ENCODE results near the gene MAML1.
"Not testable (repeated sequence)": the region's sequence is repeated elsewhere in the genome, so short reads cannot be mapped to it uniquely, and the experiment has no call there.

Gene MAML1

GRCh38 chr5:179732918-179733771, 523 bp downstream of the MAML1 start:
- DNase-seq: peak; percentile 41

GRCh38 chr5:179733772-179734126, 1.1 kb downstream of the MAML1 start:
- DNase-seq: no peak

GRCh38 chr5:179734536-179735164, 2.0 kb downstream of the MAML1 start:
- DNase-seq: no peak

GRCh38 chr5:179738742-179739141, 6.1 kb downstream of the MAML1 start:
- DNase-seq: no peak

GRCh38 chr5:179744106-179744505, 11.5 kb downstream of the MAML1 start:
- not testable (repeated sequence) for DNase-seq

- DNase-seq: no peak
These were observed 14.2 kb downstream of the MAML1 start for GRCh38 chr5:179746872-179747271.

DNA sequence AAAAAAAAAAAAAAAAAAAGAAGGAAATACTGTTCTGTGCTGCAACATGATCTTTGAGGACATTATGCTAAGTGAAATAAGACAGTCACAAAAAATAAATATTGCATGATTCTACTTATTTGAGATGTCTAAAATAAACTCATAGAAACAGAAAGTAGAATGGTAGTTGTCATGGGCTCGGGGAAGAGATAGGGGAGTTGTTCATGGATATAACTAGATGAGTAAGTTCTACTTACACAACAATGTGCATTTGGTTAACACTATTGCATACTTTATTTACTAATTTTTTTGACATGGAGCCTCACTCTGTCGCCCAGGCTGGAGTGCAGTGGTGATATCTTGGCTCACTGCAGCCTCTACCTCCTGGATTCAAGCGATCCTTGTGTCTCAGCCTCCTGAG, 15.2 kb downstream of the MAML1 start:
- DNase-seq: no peak

- DNase-seq: no peak
These were observed 17.4 kb downstream of the MAML1 start for GRCh38 chr5:179749857-179750508.

- no peak for DNase-seq
These were observed 21.3 kb downstream of the MAML1 start for GRCh38 chr5:179753971-179754370.

DNA sequence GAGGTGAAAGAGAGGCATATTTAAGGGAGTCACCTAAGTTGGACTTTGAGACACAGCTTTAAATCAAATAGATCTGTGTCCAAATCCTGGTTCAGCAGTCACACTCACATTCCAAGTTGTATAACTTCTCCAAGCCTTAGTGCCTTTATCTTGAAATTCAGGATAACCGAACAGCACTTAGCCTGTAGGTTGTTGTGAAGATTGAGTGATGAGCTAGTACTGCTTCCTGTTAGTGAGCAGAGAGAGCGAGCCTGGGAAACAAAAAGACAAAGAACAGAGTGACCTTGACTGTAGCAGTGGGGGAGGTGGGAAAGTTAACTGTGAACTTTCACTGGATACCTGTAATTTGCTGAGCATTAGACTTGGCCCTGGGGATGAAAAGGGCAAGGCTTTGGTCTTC, 22.4 kb downstream of the MAML1 start:
- no peak for DNase-seq

DNA sequence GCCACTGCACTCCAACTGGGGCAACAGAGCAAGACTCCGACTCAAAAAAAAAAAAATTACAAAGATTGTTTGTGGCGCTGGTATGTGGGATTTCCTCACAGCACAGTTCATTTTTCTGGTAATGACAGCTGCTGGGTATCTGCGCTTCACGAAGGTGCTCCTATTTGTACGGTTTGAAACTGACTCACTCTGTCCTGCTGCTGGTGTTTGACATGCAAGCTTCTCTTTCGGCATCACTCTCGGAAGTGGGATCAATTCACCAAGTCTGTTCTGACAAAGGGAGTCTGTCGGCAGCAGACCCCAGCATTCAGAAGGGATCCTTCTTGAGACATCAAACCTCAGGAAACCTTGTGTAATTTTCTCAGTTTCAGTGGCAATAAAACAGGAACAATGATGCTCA, 26.3 kb downstream of the MAML1 start:
- DNase-seq: no peak

DNA sequence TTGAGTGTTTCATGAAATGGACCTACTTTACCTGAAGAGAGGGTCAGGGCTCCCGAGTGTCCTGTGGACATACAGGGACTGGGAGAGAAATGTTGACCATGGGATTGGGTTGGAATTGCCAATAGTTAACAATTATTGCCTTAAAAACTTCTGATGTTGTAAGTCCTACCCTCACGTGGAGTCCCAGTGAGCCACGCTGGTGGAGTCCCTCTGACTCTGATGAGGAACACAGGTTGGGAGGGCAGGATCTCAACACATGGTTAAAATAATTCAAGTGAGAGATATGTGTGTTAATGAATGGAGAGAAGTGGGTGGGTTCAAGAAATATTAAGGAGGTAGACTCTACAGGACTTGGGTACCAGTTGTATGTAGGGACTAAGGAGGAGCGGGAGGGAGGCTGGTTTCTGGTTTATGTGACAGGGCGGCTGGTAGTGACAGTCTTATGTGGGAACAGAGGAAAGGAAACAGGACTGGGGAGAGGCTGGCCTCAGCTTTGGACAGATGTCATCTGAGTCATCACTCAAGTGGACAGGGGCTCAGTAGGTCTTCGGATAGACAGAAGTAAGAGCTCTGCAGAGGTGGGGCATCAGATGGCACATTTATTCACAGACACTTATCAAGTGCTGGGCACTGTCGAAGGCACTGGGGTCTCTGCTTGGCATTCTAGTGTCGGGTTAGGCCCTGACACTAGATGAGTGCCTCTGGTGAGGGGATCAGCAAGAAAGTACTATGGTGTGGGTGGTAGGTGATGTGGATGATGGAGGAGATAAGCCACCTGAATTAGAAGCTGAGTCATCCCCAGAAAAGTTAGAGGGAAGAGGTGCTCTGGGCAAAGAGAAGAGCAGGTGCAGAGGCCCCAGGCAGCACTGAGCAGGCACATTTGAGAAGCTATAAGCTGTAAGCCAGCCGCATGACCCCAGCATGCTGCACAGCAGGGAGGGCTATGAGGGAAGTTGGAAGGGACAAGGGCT, 27.2 kb downstream of the MAML1 start:
- DNase-seq: no peak

GRCh38 chr5:179762079-179762780, 29.6 kb downstream of the MAML1 start:
- DNase-seq: peak; percentile 35

DNA sequence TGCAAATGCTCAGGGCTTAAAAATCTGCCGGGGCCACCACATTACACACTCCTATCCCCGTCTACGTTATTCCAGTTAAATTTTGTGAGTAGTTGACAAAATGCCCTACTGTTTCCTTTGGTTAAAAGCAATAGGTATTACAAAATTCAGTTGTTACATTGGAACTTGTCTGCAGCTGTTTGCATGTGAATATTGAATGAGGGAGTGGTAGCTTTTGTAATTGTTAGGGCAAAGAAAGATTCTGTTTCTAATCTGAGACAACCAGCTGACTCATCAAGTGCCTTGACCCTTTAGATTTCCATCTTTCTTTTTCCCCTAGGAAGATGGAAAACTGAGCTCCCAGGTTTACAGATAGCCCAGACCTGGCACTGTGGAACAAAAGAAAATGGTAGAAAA, 30.2 kb downstream of the MAML1 start:
- no peak for DNase-seq

DNA sequence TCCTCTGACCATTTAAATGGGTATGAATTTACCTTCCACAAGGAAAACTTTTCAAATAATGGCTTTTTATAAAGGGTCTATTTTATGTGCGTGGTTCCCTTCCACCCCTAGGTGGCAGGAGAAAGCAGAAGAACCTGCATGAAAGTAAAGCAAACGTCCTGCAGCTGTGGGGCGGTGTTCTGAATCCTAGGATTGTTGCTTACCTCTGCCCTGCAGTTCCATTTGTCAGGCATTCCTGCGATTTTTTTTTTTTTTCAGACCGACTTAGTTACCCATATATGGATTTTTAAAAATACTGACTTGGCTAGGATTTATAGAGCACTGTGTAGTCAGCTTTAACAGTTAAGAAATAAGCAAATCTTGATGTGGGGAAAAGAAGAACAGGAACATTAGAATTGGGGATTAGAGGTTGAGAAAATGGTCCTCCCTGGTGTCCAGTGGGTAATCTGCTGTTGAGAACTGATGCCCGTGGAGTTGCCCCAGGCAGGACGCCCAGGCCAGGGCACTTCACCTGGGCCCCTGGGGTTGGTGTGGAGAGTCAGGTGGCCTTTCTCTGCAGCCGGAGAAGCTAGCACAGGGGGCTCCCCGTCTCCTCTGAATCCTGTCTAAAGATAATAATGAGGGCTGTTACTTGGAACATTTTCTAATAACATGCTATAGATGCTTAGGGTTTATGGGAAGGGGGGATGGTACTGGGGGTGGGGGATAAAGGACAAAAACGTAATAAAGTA, 30.8 kb downstream of the MAML1 start:
- DNase-seq: peak; percentile 69

GRCh38 chr5:179764056-179764455, 31.4 kb downstream of the MAML1 start:
- no peak for DNase-seq

- DNase-seq: no peak
These were observed 32.8 kb downstream of the MAML1 start for GRCh38 chr5:179765400-179765799.

DNA sequence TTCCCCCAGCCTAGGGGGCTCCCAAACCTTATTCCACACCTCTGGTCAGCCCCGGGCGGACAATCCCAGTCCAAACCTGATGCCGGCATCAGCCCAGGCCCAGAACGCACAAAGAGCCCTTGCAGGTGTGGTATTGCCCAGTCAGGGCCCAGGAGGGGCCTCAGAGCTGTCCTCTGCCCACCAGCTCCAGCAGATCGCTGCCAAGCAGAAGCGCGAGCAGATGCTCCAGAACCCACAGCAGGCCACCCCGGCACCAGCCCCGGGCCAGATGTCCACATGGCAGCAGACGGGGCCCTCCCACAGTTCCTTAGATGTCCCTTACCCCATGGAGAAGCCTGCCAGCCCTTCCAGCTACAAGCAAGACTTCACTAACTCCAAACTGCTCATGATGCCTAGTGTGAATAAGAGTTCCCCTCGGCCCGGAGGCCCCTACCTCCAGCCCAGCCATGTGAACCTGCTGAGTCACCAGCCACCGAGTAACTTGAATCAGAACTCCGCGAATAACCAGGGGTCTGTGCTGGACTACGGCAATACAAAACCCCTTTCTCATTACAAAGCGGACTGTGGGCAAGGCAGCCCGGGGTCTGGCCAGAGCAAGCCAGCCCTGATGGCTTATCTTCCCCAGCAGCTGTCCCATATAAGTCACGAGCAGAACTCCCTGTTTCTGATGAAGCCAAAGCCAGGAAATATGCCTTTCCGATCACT, 33.6 kb downstream of the MAML1 start:
- no peak for DNase-seq

DNA sequence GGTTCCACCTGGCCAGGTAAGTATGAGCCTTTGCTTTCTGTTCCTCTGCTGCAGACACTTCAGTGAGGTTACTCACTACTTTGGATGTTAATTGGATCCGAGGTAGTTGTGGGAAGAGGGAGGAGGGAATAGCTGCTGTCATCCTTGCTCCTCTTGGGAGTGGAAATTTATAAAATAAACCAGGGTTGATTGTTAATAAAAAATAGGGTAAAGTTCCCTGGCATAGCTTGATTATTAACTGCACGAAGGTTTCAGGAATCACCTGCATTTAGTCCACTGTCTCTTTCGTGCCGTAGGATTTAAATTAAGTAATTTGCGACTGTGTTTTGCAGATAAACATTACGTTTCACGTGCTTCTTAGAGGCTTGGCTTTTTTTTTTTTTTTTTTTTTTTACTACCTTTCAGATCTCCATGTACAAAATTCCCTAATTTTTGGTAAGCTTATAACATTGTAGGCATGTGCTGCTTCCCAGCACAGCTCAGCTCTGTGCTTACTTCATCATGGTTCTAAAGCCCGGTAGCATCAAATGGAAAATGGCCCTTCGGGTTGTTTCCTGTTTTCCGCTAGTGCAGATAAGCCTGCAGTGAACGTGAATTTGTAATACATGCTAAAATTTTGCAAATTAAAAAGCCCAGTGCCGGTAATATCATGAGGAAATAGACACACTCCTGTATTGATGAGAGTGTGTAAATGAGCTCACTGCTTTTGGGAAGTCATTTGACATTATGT, 34.3 kb downstream of the MAML1 start:
- no peak for DNase-seq

DNA sequence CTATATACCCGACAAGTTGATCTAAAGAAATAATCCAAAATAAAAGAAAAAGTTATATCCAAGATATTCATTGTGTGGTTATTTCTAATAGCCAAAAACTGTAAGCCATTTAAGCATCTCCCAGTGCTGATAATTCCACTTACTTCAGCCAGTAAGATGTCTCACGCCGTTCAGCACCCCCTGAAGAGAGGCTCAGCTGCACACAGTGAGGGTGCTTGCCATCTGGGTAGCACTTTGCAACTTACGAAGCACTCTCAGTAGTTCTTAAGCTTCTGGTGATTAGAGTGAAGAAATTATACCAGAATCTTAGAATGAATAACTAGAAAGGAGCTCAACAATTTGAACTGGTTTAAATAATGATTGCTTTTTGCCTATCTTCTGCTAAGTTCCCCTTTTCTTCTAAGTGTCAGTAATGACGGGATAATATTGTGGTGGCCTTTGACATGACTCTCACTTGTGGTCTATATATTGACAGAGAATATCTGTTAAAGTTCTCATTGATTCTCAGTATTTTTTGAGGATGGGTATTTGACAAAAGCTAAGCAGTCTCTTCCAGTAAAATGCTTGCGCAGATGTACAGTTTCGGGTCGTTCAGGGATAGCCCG, 35.0 kb downstream of the MAML1 start:
- DNase-seq: no peak

Measured in CD4-positive, alpha-beta T cell treated with Interleukin-21 for 1 hour (primary cell).